IMR-90 (cell line): Measurements from ENCODE around the gene TSPAN4. TPM values are rescaled to one million over a fixed set of nuclear protein-coding genes. Genes with fewer than 3 reads are reported as not detected.

Experiments
- ATAC-seq: fragments of 200-7000 bp; cut with Tn5 transposase; 2 replicates; pipeline ENCODE4 v1.9.1; 2020; ENCODE audit warnings: low read depth, mild to moderate bottlenecking, moderate library complexity
- BruUV-seq: library from RNA; stranded (reverse); fragments of 400-500 nt; replicated peaks from 2 replicates; lab custom pipeline; 2021; lab: Mats Ljungman, UMichigan
- CTCF ChIA-PET: fragments of 300-600 bp; formaldehyde crosslinking; extraction: SDS; loops from one replicate; lab custom pipeline; 2021; ENCODE audit warnings: antibody characterized with exemption; lab: Yijun Ruan, JAX
- POLR2A ChIA-PET: fragments of 300-600 bp; sonication (Branson Sonifier 250); formaldehyde crosslinking; loops from one replicate; lab custom pipeline; 2022; ENCODE audit warnings: antibody characterized with exemption; ENCODE audit not compliant: unreplicated experiment; lab: Charles Lee
- DNase-seq: peaks from one replicate; pipeline ENCODE4 v3.0.0; 2013
- H2AFZ ChIP-seq: replicated peaks from 2 replicates; pipeline ENCODE3; 2013; ENCODE audit warnings: low read length, mild to moderate bottlenecking; ENCODE audit not compliant: poor library complexity
- H2AK5ac ChIP-seq: 2 replicates; pipeline ENCODE4 v1.6.1; 2013; ENCODE audit warnings: low read depth, low read length, inconsistent platforms
- H2AK9ac ChIP-seq: replicated peaks from 2 replicates; pipeline ENCODE3; 2013; ENCODE audit warnings: mild to moderate bottlenecking, low read depth, low read length, moderate library complexity; ENCODE audit not compliant: poor library complexity
- H2BK120ac ChIP-seq: 2 replicates; pipeline ENCODE4 v1.6.1; 2013; ENCODE audit warnings: low read depth, low read length, inconsistent platforms
- H2BK15ac ChIP-seq: 3 replicates; pipeline ENCODE4 v1.6.1; 2013; ENCODE audit warnings: low read depth, low read length, inconsistent platforms
- H2BK20ac ChIP-seq: 2 replicates; pipeline ENCODE4 v1.6.1; 2013; ENCODE audit warnings: low read depth, mild to moderate bottlenecking, inconsistent platforms, low read length, moderate library complexity
- H2BK5ac ChIP-seq: 2 replicates; pipeline ENCODE4 v1.6.1; 2013; ENCODE audit warnings: mild to moderate bottlenecking, low read depth, low read length, inconsistent platforms; ENCODE audit not compliant: poor library complexity, severe bottlenecking
- H3K14ac ChIP-seq: replicated peaks from 2 replicates; pipeline ENCODE4 v1.6.1; 2013; ENCODE audit warnings: low read depth, low read length, inconsistent platforms
- H3K18ac ChIP-seq: 2 replicates; pipeline ENCODE4 v1.6.1; 2013; ENCODE audit warnings: low read depth, low read length, control low read depth
- H3K23ac ChIP-seq: 2 replicates; pipeline ENCODE4 v1.6.1; 2013; ENCODE audit warnings: low read depth, low read length, inconsistent platforms
- H3K27ac ChIP-seq: 2 replicates; pipeline ENCODE4 v1.5.1; 2013; ENCODE audit warnings: mild to moderate bottlenecking, control low read depth, low read length; ENCODE audit not compliant: insufficient read depth
- H3K27me3 ChIP-seq: 2 replicates; pipeline ENCODE4 v1.6.1; 2013; ENCODE audit warnings: low read length; ENCODE audit not compliant: control insufficient read depth, insufficient read depth
- H3K36me3 ChIP-seq: 2 replicates; pipeline ENCODE4 v1.6.1; 2013; ENCODE audit warnings: low read length, mixed read lengths; ENCODE audit not compliant: control insufficient read depth, insufficient read depth
- H3K4ac ChIP-seq: 2 replicates; pipeline ENCODE4 v1.6.1; 2013; ENCODE audit warnings: low read depth, low read length, inconsistent platforms
- H3K4me1 ChIP-seq: 2 replicates; pipeline ENCODE4 v1.6.1; 2013; ENCODE audit warnings: low read length, mixed read lengths; ENCODE audit not compliant: control insufficient read depth, insufficient read depth
- H3K4me2 ChIP-seq: 2 replicates; pipeline ENCODE4 v1.6.1; 2013; ENCODE audit warnings: low read depth, mild to moderate bottlenecking, control low read depth, low read length, moderate library complexity
- H3K4me3 ChIP-seq: 2 replicates; pipeline ENCODE4 v1.5.1; 2013; ENCODE audit warnings: low read depth, mild to moderate bottlenecking, control low read depth, low read length, moderate library complexity; ENCODE audit not compliant: insufficient read depth
- H3K56ac ChIP-seq: 2 replicates; pipeline ENCODE4 v1.6.1; 2013; ENCODE audit warnings: low read length, inconsistent platforms; ENCODE audit not compliant: insufficient read depth; ENCODE audit errors: extremely low read depth
- H3K79me1 ChIP-seq, 2 experiments: 2 replicates each; pipeline ENCODE4 v1.6.1; 2013; ENCODE audit warnings: low read length in 2 of 2, inconsistent platforms in 1 of 2, low read depth in 1 of 2
- H3K9ac ChIP-seq: 2 replicates; pipeline ENCODE4 v1.6.1; 2013; ENCODE audit warnings: low read depth, low read length, control low read depth
- H3K9me1 ChIP-seq: 2 replicates; pipeline ENCODE4 v1.6.1; 2013; ENCODE audit warnings: low read length, inconsistent platforms; ENCODE audit not compliant: insufficient read depth
- H3K9me3 ChIP-seq: 2 replicates; pipeline ENCODE4 v1.6.1; 2013; ENCODE audit warnings: low read length; ENCODE audit not compliant: control insufficient read depth, insufficient read depth
- H4K20me1 ChIP-seq: 2 replicates; pipeline ENCODE4 v1.6.1; 2013; ENCODE audit warnings: low read length, inconsistent platforms; ENCODE audit not compliant: insufficient read depth
- H4K5ac ChIP-seq: 2 replicates; pipeline ENCODE4 v1.6.1; 2013; ENCODE audit warnings: mild to moderate bottlenecking, low read depth, low read length, control low read depth
- H4K8ac ChIP-seq, 2 experiments: 2 replicates each; pipeline ENCODE4 v1.6.1; 2013; ENCODE audit warnings: low read depth in 2 of 2, low read length in 2 of 2, control low read depth in 1 of 2, inconsistent platforms in 1 of 2
- H4K91ac ChIP-seq: 2 replicates; pipeline ENCODE4 v1.6.1; 2013; ENCODE audit warnings: low read depth, low read length, inconsistent platforms; ENCODE audit not compliant: insufficient read depth
- BHLHE40 ChIP-seq: fragments of 150-350 bp; IDR thresholded peaks from 2 replicates; pipeline ENCODE4 v1.6.1; 2016; ENCODE audit warnings: mild to moderate bottlenecking, low read depth, low read length
- CHD1 ChIP-seq: IDR thresholded peaks from 2 replicates; pipeline ENCODE4 v1.6.1; 2012; ENCODE audit warnings: low read depth, low read length, improper control_type of control experiment
- CTCF ChIP-seq: conservative IDR thresholded peaks from 2 replicates; pipeline ENCODE4 v1.5.1; 2012; ENCODE audit warnings: mild to moderate bottlenecking, low read depth, low read length, improper control_type of control experiment
- ELK1 ChIP-seq: fragments of 150-350 bp; IDR thresholded peaks from 2 replicates; pipeline ENCODE4 v1.6.1; 2016; ENCODE audit warnings: low read depth, mild to moderate bottlenecking, low read length, moderate library complexity, borderline replicate concordance
- MAZ ChIP-seq: IDR thresholded peaks from 2 replicates; pipeline ENCODE4 v1.6.1; 2012; ENCODE audit warnings: low read depth, mild to moderate bottlenecking, low read length, improper control_type of control experiment, moderate library complexity, borderline replicate concordance
- MXI1 ChIP-seq: IDR thresholded peaks from 2 replicates; pipeline ENCODE4 v1.6.1; 2012; ENCODE audit warnings: low read depth, mild to moderate bottlenecking, low read length, moderate library complexity, borderline replicate concordance
- NFE2L2 ChIP-seq: fragments of 150-350 bp; IDR thresholded peaks from 2 replicates; pipeline ENCODE4 v1.6.1; 2016; ENCODE audit warnings: low read depth, mild to moderate bottlenecking, low read length
- POLR2A ChIP-seq: IDR thresholded peaks from 2 replicates; pipeline ENCODE4 v1.6.1; 2012; ENCODE audit warnings: mild to moderate bottlenecking, low read depth, low read length
- RCOR1 ChIP-seq: IDR thresholded peaks from 2 replicates; pipeline ENCODE4 v1.6.1; 2012; ENCODE audit warnings: mild to moderate bottlenecking, low read length, improper control_type of control experiment; ENCODE audit not compliant: insufficient replicate concordance
- RFX5 ChIP-seq: IDR thresholded peaks from 2 replicates; pipeline ENCODE4 v1.8.0; 2012; ENCODE audit warnings: low read depth, mild to moderate bottlenecking, low read length, moderate library complexity
- SMC3 ChIP-seq: fragments of 150-350 bp; IDR thresholded peaks from 2 replicates; pipeline ENCODE4 v1.6.1; 2016; ENCODE audit warnings: low read depth, mild to moderate bottlenecking, antibody characterized with exemption, low read length, moderate library complexity
- USF2 ChIP-seq: fragments of 150-350 bp; IDR thresholded peaks from 2 replicates; pipeline ENCODE4 v1.6.1; 2017; ENCODE audit warnings: mild to moderate bottlenecking, antibody characterized with exemption, low read length, low read depth
- WGBS, 2 experiments: methylation state at CpG; one replicate each; pipeline versions ENCODE4 v1.1.5 to v1.1.7; 2013; ENCODE audit warnings: missing lambda C conversion rate in 2 of 2; ENCODE audit not compliant: insufficient read length in 1 of 2; ENCODE audit errors: extremely low coverage in 2 of 2; 5-methylcytosine and 5-hydroxymethylcytosine counted together
- dilution Hi-C: fragments of 300-500 bp; cut with HindIII; formaldehyde crosslinking; loops from one replicate; pipeline ENCODE4 v1.14.3; 2018; ENCODE audit warnings: low sequenced_read_pairs; ENCODE audit not compliant: unreplicated experiment
- in situ Hi-C: fragments of 300-500 bp; cut with MboI; formaldehyde crosslinking; loops from 3 replicates; pipeline ENCODE4 v1.14.3; 2019; ENCODE audit warnings: low sequenced_read_pairs, inconsistent platforms, mixed read lengths
- intact Hi-C: fragments of 100-400 bp; cut with micrococcal nuclease; formaldehyde crosslinking; loops from 2 replicates; pipeline ENCODE4 v1.10.0; 2022
- polyA plus RNA-seq, 3 experiments: library from polyadenylated mRNA; depleted of rRNA; stranded (reverse); fragments of >200 nt; gene quantifications; 2 replicates each; pipeline ENCODE4 v1.2.3, GENCODE V29; 2012; ENCODE audit warnings: low replicate concordance in 1 of 3
- total RNA-seq: library from RNA; depleted of rRNA; stranded (reverse); fragments of >200 nt; gene quantifications from 2 replicates; pipeline ENCODE4 v1.2.3, GENCODE V29; 2012

The TSPAN4 gene
- total and polyA plus RNA-seq, 2 of the 4 experiments (the other 2 are of a cell fraction): 161 to 293 TPM

- ATAC-seq (peak; percentile 53), DNase-seq (peak; percentile 89)
- Histone ChIP-seq H2BK15ac (no peak overlapping the region), H2BK120ac (0 out of 2 replicates have a peak overlapping the region, but pooled peaks have one; percentile 35), H3K4ac (peak overlapping the region; percentile 85), H2AK9ac (peak overlapping the region; percentile 95), H3K4me2 (peak overlapping the region; percentile 97), H4K20me1 (peaks cover 18% of the 10 kb centered on the region), H3K9me1 (peaks cover 6% of the 10 kb centered on the region; the same call in 1 of the 2 replicates), H3K36me3 (peaks cover 32% of the 10 kb centered on the region; the same call in 1 of the 2 replicates), H3K23ac (peak overlapping the region; percentile 69), H3K27me3 (no peaks in the 10 kb centered on the region), H4K5ac (peak overlapping the region; percentile 33), H2AK5ac (peak overlapping the region; percentile 92), H3K9me3 (no peaks in the 10 kb centered on the region), H3K9ac (peak overlapping the region; percentile 94), H2BK5ac (peak overlapping the region; percentile 83), H3K4me1 (peaks cover 10% of the 10 kb centered on the region), H3K18ac (peak overlapping the region; percentile 24), H3K56ac (no peak overlapping the region; the same call in 1 of the 2 replicates), H3K27ac (peak overlapping the region; percentile 96), H3K14ac (peak overlapping the region; percentile 86), H2BK20ac (no peak overlapping the region), H4K91ac (peak overlapping the region; percentile 37), H4K8ac (peak overlapping the region; percentile 20 to 88; a peak in 3 of 4 replicates), H3K4me3 (peak overlapping the region; percentile 88), H2AFZ (peak overlapping the region; percentile 77), H3K79me1 (peaks cover 0 to 25% of the 10 kb centered on the region in 2 experiments; a peak in 3 of 4 replicates)
- 0% methylated on average over 3 of the region's 26 CpGs; no CpG with 5 or more reads in 1 of the 2 experiments for WGBS, 2 experiments
- BruUV-seq: no TSS peak
- in situ Hi-C loops (no loop called here), intact Hi-C loops (no loop called here), dilution Hi-C loops (no loop called here)
- CTCF ChIA-PET: interaction anchor here (2.7 kb wide), 1 partner anchor 12 kb away, joined by 10 read pairs; no protein-coding TSS in a partner anchor
- POLR2A ChIA-PET: no interaction called here
- TF ChIP-seq CTCF: no peak
- TF ChIP-seq BHLHE40: peak; percentile 68; the same call in 1 of the 2 replicates
- peak; percentile 73 for TF ChIP-seq POLR2A
- no peak for TF ChIP-seq ELK1
- no peak for TF ChIP-seq SMC3
- TF ChIP-seq MXI1: peak; percentile 100
- 0 out of 2 replicates have a peak, but pooled peaks have one; percentile 21 for TF ChIP-seq MAZ
- 0 out of 2 replicates have a peak, but pooled peaks have one; percentile 11 for TF ChIP-seq CHD1
- no peak for TF ChIP-seq RCOR1
- TF ChIP-seq NFE2L2: no peak
- TF ChIP-seq USF2: 0 out of 2 replicates have a peak, but pooled peaks have one; percentile 12
- no peak for TF ChIP-seq RFX5
Observed at GRCh38 chr11:795634-796564, 46.8 kb upstream of the TSPAN4 start.
